ENCODE data around the gene FRAS1. TPM values are rescaled to one million over a fixed set of nuclear protein-coding genes. Genes with fewer than 3 reads are reported as not detected.

Gene FRAS1
- total RNA-seq, 1 experiment from 2014 or later, result 13.1 TPM

- peak; percentile 12 to 40 for DNase-seq
- H3K9me3 ChIP-seq (ENCODE audit: insufficient read depth, low read depth), result no peaks in the 10 kb centered on the region
- CTCF ChIA-PET, result no interaction called here
- H3F3A ChIP-seq (ENCODE audit: insufficient read depth, low read depth), result no peaks in the 10 kb centered on the region
- POLR2A ChIA-PET (ENCODE audit: unreplicated experiment), result no interaction called here
- no peak overlapping the region for H3K27ac ChIP-seq
- intact Hi-C loops (cut with micrococcal nuclease; ENCODE audit: unreplicated experiment), result no loop called here
- no peak overlapping the region for H3K4me2 ChIP-seq
- H3K4me1 ChIP-seq (replicated peaks; ENCODE audit: insufficient read depth), result no peaks in the 10 kb centered on the region
- no peaks in the 10 kb centered on the region for H3K27me3 ChIP-seq (ENCODE audit: insufficient read depth, low read depth)
- H3K79me2 ChIP-seq (ENCODE audit: low read depth), result no peaks in the 10 kb centered on the region
- H2AFZ ChIP-seq, result no peak overlapping the region
- no peaks in the 10 kb centered on the region for H3K36me3 ChIP-seq (ENCODE audit: low read depth)
- H4K20me1 ChIP-seq (ENCODE audit: insufficient read depth), result no peaks in the 10 kb centered on the region
- H3K4me3 ChIP-seq, result no peak overlapping the region
- BruUV-seq (replicated peaks), result no TSS peak
- H3K9me2 ChIP-seq (ENCODE audit: insufficient read depth), result no peaks in the 10 kb centered on the region
- TF ChIP-seq CTCF (conservative IDR thresholded peaks at IDR 0.05) (no peak), EZH2 (IDR thresholded peaks at IDR 0.05; ENCODE audit: low read depth) (no peak)
These were observed 279.2 kb downstream of the FRAS1 start for GRCh38 chr4:78336093-78336943.

GRCh38 chr4:78337244-78338020 is 280.3 kb downstream of the FRAS1 start:
- H3K4me1 ChIP-seq (replicated peaks; ENCODE audit: insufficient read depth), result no peaks in the 10 kb centered on the region
- H3K27me3 ChIP-seq (ENCODE audit: insufficient read depth, low read depth), result no peaks in the 10 kb centered on the region
- H3K27ac ChIP-seq, result no peak overlapping the region
- no peaks in the 10 kb centered on the region for H3K36me3 ChIP-seq (ENCODE audit: low read depth)
- no peaks in the 10 kb centered on the region for H3K9me3 ChIP-seq (ENCODE audit: insufficient read depth, low read depth)
- no peak overlapping the region for H3K4me2 ChIP-seq
- no peak for DNase-seq
- CTCF ChIA-PET, result no interaction called here
- BruUV-seq (replicated peaks), result no TSS peak
- no peaks in the 10 kb centered on the region for H4K20me1 ChIP-seq (ENCODE audit: insufficient read depth)
- POLR2A ChIA-PET (ENCODE audit: unreplicated experiment), result no interaction called here
- intact Hi-C loops (cut with micrococcal nuclease; ENCODE audit: unreplicated experiment), result no loop called here
- H3K79me2 ChIP-seq (ENCODE audit: low read depth), result no peaks in the 10 kb centered on the region
- H2AFZ ChIP-seq, result no peak overlapping the region
- H3K9me2 ChIP-seq (ENCODE audit: insufficient read depth), result no peaks in the 10 kb centered on the region
- TF ChIP-seq CTCF (conservative IDR thresholded peaks at IDR 0.05), result no peak
- TF ChIP-seq EZH2 (IDR thresholded peaks at IDR 0.05; ENCODE audit: low read depth), result no peak
- H3F3A ChIP-seq (ENCODE audit: insufficient read depth, low read depth), result no peaks in the 10 kb centered on the region
- H3K4me3 ChIP-seq, result no peak overlapping the region

- POLR2A ChIA-PET (ENCODE audit: unreplicated experiment), result interaction anchor here (0.5 kb wide), 1 partner anchor 45 kb away, joined by 3 read pairs; no protein-coding TSS in a partner anchor
- Histone ChIP-seq H3F3A (ENCODE audit: insufficient read depth, low read depth) (no peaks in the 10 kb centered on the region), H3K27me3 (ENCODE audit: insufficient read depth, low read depth) (no peaks in the 10 kb centered on the region), H3K4me3 (no peak overlapping the region), H4K20me1 (ENCODE audit: insufficient read depth) (no peaks in the 10 kb centered on the region), H3K79me2 (ENCODE audit: low read depth) (no peaks in the 10 kb centered on the region), H3K4me2 (no peak overlapping the region), H3K36me3 (ENCODE audit: low read depth) (no peaks in the 10 kb centered on the region), H3K9me3 (ENCODE audit: insufficient read depth, low read depth) (no peaks in the 10 kb centered on the region), H3K4me1 (replicated peaks; ENCODE audit: insufficient read depth) (no peaks in the 10 kb centered on the region), H3K9me2 (ENCODE audit: insufficient read depth) (no peaks in the 10 kb centered on the region), H2AFZ (no peak overlapping the region), H3K27ac (no peak overlapping the region)
- CTCF ChIA-PET, result no interaction called here
- TF ChIP-seq EZH2 (IDR thresholded peaks at IDR 0.05; ENCODE audit: low read depth) (no peak), CTCF (conservative IDR thresholded peaks at IDR 0.05) (no peak)
- no peak for DNase-seq
- no TSS peak for BruUV-seq (replicated peaks)
- intact Hi-C loops (cut with micrococcal nuclease; ENCODE audit: unreplicated experiment), result no loop called here
These were observed 285.0 kb downstream of the FRAS1 start for GRCh38 chr4:78342125-78342524.
